ENCODE results near the gene MFSD6. TPM values are rescaled to one million over a fixed set of nuclear protein-coding genes. Genes with fewer than 3 reads are reported as not detected.
A peak's percentile ranks its signal among the peaks of the same experiment; 100 is the strongest.

MFSD6 gene
- total and polyA plus RNA-seq, 2 donors (not counting 1 experiment from before 2014, with no cell fraction given): 31.4 to 50.8 TPM

DNA sequence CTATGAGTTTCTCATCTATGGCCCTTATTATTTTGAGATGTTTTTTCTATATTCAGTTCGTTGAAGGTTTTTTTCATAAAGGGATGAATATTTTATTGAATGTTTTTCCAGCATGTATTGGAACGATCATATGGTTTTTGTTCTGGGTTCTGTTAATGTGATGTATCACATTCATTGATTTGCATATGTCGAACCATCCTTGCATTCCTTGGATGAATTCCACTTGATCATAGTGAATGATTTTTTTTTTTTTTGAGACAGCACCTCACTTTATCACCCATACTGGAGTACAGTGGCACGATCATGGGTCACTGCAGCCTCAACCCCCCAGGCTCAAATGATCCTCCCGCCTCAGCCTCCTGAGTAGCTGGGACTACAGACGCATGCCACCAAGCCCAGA is 131.9 kb downstream of the MFSD6 start:
- H4K20me1 ChIP-seq (ENCODE audit: control insufficient read depth, extremely low read depth, insufficient read depth, low read length): no peaks in the 10 kb centered on the region
- no peaks in the 10 kb centered on the region for H3K79me2 ChIP-seq (ENCODE audit: control insufficient read depth, insufficient read depth, low read length)
- TF ChIP-seq, protein P1, sequence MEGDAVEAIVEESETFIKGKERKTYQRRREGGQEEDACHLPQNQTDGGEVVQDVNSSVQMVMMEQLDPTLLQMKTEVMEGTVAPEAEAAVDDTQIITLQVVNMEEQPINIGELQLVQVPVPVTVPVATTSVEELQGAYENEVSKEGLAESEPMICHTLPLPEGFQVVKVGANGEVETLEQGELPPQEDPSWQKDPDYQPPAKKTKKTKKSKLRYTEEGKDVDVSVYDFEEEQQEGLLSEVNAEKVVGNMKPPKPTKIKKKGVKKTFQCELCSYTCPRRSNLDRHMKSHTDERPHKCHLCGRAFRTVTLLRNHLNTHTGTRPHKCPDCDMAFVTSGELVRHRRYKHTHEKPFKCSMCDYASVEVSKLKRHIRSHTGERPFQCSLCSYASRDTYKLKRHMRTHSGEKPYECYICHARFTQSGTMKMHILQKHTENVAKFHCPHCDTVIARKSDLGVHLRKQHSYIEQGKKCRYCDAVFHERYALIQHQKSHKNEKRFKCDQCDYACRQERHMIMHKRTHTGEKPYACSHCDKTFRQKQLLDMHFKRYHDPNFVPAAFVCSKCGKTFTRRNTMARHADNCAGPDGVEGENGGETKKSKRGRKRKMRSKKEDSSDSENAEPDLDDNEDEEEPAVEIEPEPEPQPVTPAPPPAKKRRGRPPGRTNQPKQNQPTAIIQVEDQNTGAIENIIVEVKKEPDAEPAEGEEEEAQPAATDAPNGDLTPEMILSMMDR (conservative IDR thresholded peaks at IDR 0.05 in 1 of 2, IDR thresholded peaks at IDR 0.05 in 1 of 2; ENCODE audit: low read depth in 1 of 2, low read length in 2 of 2): no peak
- TF ChIP-seq EZH2 (IDR thresholded peaks at IDR 0.05; ENCODE audit: low read length, missing control alignments): no peak
- no peak overlapping the region for H3K9ac ChIP-seq (ENCODE audit: insufficient read depth, low read length)
- H3K27me3 ChIP-seq (ENCODE audit: control insufficient read depth, insufficient read depth, low read length): no peaks in the 10 kb centered on the region
- H3K27ac ChIP-seq (ENCODE audit: insufficient read depth, low read length): no peak overlapping the region
- H2AFZ ChIP-seq (ENCODE audit: low read length): no peak overlapping the region
- no peaks in the 10 kb centered on the region for H3K9me3 ChIP-seq (ENCODE audit: control insufficient read depth, insufficient read depth, low read depth, low read length)
- peak in 1 of 2 donors; percentile 37 for DNase-seq (ENCODE audit: low read depth in 2 of 2)
- H3K4me1 ChIP-seq (ENCODE audit: control insufficient read depth, extremely low read depth, insufficient read depth, low read length): no peaks in the 10 kb centered on the region
- no peak overlapping the region for H3K4me3 ChIP-seq (replicated peaks in 1 of 4; ENCODE audit: control extremely low read depth in 1 of 4, insufficient read depth in 1 of 4, low read depth in 3 of 4, low read length in 4 of 4)
- no peak overlapping the region for H3K4me2 ChIP-seq (ENCODE audit: extremely low read depth, insufficient read depth, low read length)
- H3K36me3 ChIP-seq (ENCODE audit: control insufficient read depth, insufficient read depth, low read length): no peaks in the 10 kb centered on the region

DNA sequence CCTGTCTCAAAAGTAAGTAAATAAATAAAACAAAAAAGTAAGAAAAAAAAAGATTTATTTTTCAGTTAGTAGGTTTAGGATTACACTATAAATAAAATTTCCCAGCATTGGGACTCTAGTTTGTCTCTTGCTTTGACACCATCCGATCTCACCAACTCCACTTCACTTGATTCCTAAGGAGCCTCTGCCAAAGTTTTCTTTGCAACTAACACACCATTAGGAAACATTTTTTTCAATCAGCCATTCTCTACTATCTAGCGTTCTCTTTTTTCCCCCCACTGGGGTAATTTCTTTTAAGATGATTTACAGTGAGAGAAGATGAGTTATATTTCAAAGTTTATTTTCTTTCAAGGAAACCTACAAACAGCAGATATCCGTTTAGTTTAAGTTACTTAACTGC is 136.9 kb downstream of the MFSD6 start:
- no peaks in the 10 kb centered on the region for H4K20me1 ChIP-seq (ENCODE audit: control insufficient read depth, extremely low read depth, insufficient read depth, low read length)
- no peaks in the 10 kb centered on the region for H3K9me3 ChIP-seq (ENCODE audit: control insufficient read depth, insufficient read depth, low read depth, low read length)
- H3K9ac ChIP-seq (ENCODE audit: insufficient read depth, low read length): no peak overlapping the region
- H3K4me2 ChIP-seq (ENCODE audit: extremely low read depth, insufficient read depth, low read length): peak overlapping the region; percentile 71
- H3K79me2 ChIP-seq (ENCODE audit: control insufficient read depth, insufficient read depth, low read length): no peaks in the 10 kb centered on the region
- H3K36me3 ChIP-seq (ENCODE audit: control insufficient read depth, insufficient read depth, low read length): no peaks in the 10 kb centered on the region
- no peak overlapping the region for H3K27ac ChIP-seq (ENCODE audit: insufficient read depth, low read length)
- TF ChIP-seq EZH2 (IDR thresholded peaks at IDR 0.05; ENCODE audit: low read length, missing control alignments): no peak
- TF ChIP-seq, protein P1 (conservative IDR thresholded peaks at IDR 0.05 in 1 of 2, IDR thresholded peaks at IDR 0.05 in 1 of 2; ENCODE audit: low read depth in 1 of 2, low read length in 2 of 2): no peak
- H2AFZ ChIP-seq (ENCODE audit: low read length): no peak overlapping the region
- no peaks in the 10 kb centered on the region for H3K4me1 ChIP-seq (ENCODE audit: control insufficient read depth, extremely low read depth, insufficient read depth, low read length)
- peak in 1 of 2 donors; percentile 19 for DNase-seq (ENCODE audit: low read depth in 2 of 2)
- H3K4me3 ChIP-seq (replicated peaks in 1 of 4; ENCODE audit: control extremely low read depth in 1 of 4, insufficient read depth in 1 of 4, low read depth in 3 of 4, low read length in 4 of 4): peak overlapping the region in 3 of 4 experiments; percentile 5 to 34 (median 28)
- no peaks in the 10 kb centered on the region for H3K27me3 ChIP-seq (ENCODE audit: control insufficient read depth, insufficient read depth, low read length)

DNA sequence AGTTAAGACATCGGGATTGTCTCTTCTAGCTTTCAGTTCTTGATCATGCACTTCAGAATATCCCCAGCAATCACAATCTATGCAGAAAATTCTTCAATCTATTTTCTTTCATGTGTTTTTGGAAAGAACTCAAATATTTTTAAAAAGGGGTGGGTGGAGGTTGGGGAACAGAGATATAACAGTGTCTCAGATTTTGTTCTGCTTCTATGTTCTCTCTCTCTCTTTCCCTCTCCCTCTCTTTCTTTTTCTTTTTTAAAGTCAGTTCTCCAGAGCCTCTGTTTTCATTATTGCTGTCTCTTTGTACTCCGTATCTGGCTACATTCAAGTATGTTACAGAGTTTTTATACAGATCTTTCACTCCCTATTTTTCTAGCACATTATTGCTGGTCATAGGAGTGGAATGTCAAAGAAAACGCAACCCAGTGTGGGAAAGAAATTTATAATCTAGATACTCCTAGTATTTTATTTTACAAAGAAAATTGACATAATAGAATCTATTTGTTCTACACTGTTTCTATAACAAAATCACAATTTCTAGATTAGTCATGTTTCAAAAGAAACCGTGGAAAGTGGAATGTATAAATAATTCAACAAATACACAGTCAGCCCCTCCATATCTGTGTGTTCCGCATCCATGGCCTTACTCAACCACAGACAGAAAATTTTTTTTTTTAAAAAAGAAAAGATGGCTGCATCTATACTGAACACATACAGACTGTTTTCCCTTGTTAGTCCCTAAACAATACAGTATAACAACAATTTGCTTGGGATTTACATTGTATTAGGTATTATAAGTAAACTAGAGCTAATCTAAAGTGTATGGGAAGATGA is 137.6 kb downstream of the MFSD6 start:
- Histone ChIP-seq H3K79me2 (ENCODE audit: control insufficient read depth, insufficient read depth, low read length) (no peaks in the 10 kb centered on the region), H3K4me2 (ENCODE audit: extremely low read depth, insufficient read depth, low read length) (peak overlapping the region; percentile 71), H2AFZ (ENCODE audit: low read length) (peak overlapping the region; percentile 4), H3K9me3 (ENCODE audit: control insufficient read depth, insufficient read depth, low read depth, low read length) (no peaks in the 10 kb centered on the region), H3K27me3 (ENCODE audit: control insufficient read depth, insufficient read depth, low read length) (no peaks in the 10 kb centered on the region), H3K9ac (ENCODE audit: insufficient read depth, low read length) (no peak overlapping the region), H3K4me1 (ENCODE audit: control insufficient read depth, extremely low read depth, insufficient read depth, low read length) (no peaks in the 10 kb centered on the region), H3K4me3 (replicated peaks in 1 of 4; ENCODE audit: control extremely low read depth in 1 of 4, insufficient read depth in 1 of 4, low read depth in 3 of 4, low read length in 4 of 4) (peak overlapping the region in 3 of 4 experiments; percentile 5 to 34 (median 28)), H4K20me1 (ENCODE audit: control insufficient read depth, extremely low read depth, insufficient read depth, low read length) (no peaks in the 10 kb centered on the region), H3K36me3 (ENCODE audit: control insufficient read depth, insufficient read depth, low read length) (no peaks in the 10 kb centered on the region), H3K27ac (ENCODE audit: insufficient read depth, low read length) (no peak overlapping the region)
- TF ChIP-seq EZH2 (IDR thresholded peaks at IDR 0.05; ENCODE audit: low read length, missing control alignments): no peak
- TF ChIP-seq, protein P1 (conservative IDR thresholded peaks at IDR 0.05 in 1 of 2, IDR thresholded peaks at IDR 0.05 in 1 of 2; ENCODE audit: low read depth in 1 of 2, low read length in 2 of 2): no peak
- peak; percentile 45 to 67 for DNase-seq (ENCODE audit: low read depth in 2 of 2)
